HG03175 (cell line): ENCODE results near the gene SKP1.

ENCODE experiments used
- ATAC-seq: cut with Tn5 transposase; IDR thresholded peaks from one replicate; pipeline ENCODE4 v1.9.1; 2021; ENCODE audit warnings: mild to moderate bottlenecking, moderate library complexity; ENCODE audit not compliant: unreplicated experiment

The SKP1 gene

GRCh38 chr5:134143944-134144941 is 32.5 kb downstream of the SKP1 start:
- ATAC-seq: no peak

DNA sequence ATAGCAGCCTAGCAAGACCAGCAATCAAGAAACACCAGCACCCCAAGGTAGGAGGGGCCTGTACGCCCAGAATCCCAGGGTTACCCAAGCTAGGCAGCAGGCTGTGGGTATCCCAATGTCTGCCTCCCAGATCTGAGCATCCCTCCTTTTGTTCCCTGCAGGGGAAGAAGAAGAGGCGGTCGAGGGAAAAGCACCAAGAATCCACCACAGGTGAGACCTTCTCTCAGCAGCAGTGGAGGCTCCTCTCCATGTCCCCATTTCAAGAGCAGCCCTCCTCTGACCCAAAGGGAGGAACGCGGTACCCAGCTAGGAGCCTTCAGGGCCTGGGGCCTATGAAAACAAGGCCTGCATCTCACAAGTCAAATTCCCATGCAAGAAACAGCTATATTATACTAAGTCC is 33.3 kb downstream of the SKP1 start:
- ATAC-seq: no peak

GRCh38 chr5:134142806-134143205 is 33.9 kb downstream of the SKP1 start:
- no peak for ATAC-seq

DNA sequence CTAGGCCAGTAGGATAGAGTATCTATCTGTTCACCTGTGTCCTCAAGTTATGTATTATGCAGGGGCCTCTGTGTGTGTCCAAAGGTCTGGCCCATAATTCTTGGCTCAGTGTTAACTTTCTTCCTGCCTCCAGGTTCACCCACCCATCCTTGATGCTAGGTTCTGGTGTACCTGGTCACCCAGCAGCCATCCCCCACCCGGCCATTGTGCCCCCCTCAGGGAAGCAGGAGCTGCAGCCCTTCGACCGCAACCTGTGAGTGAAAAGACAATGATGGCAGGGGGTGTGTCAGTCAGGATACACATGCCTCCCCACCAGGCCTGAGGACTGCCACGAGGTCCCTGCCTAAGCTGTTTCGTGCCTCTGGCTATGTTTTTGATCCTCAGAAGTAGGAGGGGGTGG is 34.7 kb downstream of the SKP1 start:
- no peak for ATAC-seq

- no peak for ATAC-seq
These were observed 35.3 kb downstream of the SKP1 start for GRCh38 chr5:134141331-134142050.

DNA sequence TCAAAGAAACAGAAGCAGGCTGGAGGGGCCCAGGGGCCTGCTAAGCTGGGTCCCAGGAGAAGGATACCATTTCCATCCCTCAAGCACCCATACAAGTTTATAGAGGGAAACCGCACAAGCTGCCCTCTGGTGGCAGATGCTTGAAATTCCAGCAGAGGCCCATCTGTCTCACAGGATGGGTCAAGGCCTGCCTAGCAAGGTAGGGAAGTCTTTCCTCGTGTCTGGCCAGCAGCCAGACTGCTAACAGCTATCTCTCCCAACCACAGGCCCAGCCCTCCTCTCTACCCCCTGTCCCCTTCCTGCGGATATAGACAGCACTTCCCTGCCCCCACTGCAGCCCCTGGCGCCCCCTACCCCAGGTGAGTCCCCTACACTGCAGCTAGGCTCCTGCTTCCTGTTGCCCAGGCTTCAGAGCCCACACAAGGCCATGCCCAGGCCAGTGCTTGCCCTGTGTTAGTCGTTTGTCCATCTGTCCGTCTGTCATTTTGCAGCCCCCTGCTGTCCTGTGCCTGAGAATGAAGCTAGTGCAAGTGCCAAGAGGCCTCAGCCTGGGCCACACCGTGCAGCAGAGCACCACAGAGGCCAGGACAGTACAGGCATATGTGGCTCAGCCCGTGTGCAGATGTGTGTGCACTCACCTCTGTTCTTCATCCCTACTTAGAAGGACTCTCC is 36.1 kb downstream of the SKP1 start:
- peak; percentile 57 for ATAC-seq

- ATAC-seq: no peak
These were observed 36.8 kb downstream of the SKP1 start for GRCh38 chr5:134139891-134140469.

GRCh38 chr5:134139377-134139851 is 37.3 kb downstream of the SKP1 start:
- no peak for ATAC-seq

- peak; percentile 65 for ATAC-seq
These were observed 38.1 kb downstream of the SKP1 start for GRCh38 chr5:134138416-134139376.

- ATAC-seq: no peak
These were observed 40.0 kb downstream of the SKP1 start for GRCh38 chr5:134136771-134137170.

GRCh38 chr5:134136221-134136631 is 40.5 kb downstream of the SKP1 start:
- ATAC-seq: no peak

- no peak for ATAC-seq
These were observed 41.6 kb downstream of the SKP1 start for GRCh38 chr5:134135091-134135655.

- ATAC-seq: no peak
These were observed 42.7 kb downstream of the SKP1 start for GRCh38 chr5:134133995-134134541.

- no peak for ATAC-seq
These were observed 43.4 kb downstream of the SKP1 start for GRCh38 chr5:134133188-134133994.

- ATAC-seq: peak; percentile 57
These were observed 44.2 kb downstream of the SKP1 start for GRCh38 chr5:134132372-134133187.

DNA sequence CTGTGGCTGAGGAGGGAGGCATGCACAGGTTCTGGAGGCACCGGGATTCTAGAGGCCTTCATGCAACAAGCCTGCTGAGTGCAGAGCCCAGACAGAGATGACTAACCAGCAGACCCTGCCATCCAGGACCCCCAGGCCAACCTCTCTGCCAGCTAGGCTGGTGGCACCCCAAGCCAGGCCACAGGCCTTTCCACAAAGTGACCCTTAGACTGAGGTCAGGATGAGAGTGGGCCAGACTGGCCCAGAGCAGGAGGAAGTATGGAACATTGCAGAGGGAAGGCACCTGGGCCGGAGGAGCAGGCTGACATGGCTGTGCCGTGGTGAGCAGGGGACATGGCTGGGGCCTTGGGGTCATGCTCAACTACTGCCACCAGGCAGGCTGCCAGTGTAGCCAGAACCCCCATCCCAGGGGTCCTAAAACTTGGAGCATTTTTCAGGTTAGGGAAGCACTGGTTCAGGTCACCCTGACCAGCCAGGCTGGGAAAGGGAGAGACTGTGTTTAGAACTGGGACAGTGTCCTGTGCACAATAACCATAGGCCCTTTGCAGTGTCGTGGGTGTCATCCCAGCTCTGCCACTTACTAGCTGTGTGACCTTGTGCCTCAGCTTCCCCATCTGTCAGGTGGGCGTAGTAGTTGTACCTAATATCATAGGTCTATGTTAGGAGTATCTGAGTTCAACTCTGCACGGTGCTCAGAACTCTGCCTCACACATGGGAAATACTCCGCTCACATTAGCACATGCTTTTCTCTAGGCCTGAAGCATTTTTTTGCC is 45.0 kb downstream of the SKP1 start:
- no peak for ATAC-seq

- ATAC-seq: no peak
These were observed 45.6 kb downstream of the SKP1 start for GRCh38 chr5:134131165-134131564.
